H54 (cell line): ENCODE measurements around the gene MTIF3.
"Not testable (repeated sequence)": the region's sequence is repeated elsewhere in the genome, so short reads cannot be mapped to it uniquely, and the experiment has no call there.

ENCODE experiments used
- DNase-seq: peaks from one replicate; pipeline ENCODE4 v3.0.0; 2011; ENCODE audit warnings: low spot score, mixed read lengths; ENCODE audit not compliant: insufficient read length
- FAIRE-seq: peaks from 3 replicates; lab custom pipeline; 2011; peaks lifted over from hg19 to GRCh38; lab: Jason Lieb, UNC
- POLR2A ChIP-seq: IDR thresholded peaks from 2 replicates; pipeline ENCODE4 v1.6.1; 2011; ENCODE audit warnings: low read depth, mild to moderate bottlenecking, low read length

Gene MTIF3

DNA sequence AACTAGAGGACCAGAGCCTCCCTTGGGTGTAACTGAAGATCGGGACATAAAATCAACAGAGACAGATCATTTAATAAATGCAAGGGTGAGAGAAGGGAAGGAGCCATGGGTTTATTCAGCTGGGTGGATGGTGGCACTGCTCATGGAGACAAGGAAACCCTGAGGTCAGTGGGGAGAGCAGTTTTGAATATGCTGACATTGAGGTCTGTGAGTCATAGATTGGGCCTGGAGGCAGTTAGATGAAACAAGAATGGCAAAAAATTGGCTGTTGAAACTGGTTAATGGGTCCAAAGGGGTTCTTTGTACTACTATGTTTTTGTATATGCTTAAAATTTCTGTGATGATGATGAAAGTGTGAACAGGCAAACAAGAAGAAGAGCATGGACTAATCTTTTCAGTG is 31.0 kb downstream of the MTIF3 start:
- DNase-seq (no peak), FAIRE-seq (no peak)
- TF ChIP-seq POLR2A, result no peak

DNA sequence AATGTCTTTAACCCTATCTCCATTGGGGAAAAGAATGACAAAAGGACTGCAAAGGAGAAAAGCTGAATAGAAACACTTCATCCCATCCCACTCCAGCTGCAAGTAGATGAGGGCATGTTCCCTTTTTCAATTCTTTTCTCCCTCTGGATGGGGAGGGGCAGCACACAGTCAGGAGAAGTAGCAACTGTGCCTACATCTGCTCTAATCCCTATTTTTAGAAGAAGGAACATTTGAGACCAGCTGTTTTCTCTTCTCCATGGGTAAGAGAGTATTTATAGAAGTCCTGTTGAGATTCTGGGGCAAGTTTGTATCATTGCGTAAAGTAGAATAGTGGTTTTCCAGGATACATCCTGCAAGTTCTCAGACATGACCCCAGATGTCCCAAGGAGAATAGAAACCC is 35.2 kb downstream of the MTIF3 start:
- DNase-seq, result no peak
- no peak for TF ChIP-seq POLR2A

DNA sequence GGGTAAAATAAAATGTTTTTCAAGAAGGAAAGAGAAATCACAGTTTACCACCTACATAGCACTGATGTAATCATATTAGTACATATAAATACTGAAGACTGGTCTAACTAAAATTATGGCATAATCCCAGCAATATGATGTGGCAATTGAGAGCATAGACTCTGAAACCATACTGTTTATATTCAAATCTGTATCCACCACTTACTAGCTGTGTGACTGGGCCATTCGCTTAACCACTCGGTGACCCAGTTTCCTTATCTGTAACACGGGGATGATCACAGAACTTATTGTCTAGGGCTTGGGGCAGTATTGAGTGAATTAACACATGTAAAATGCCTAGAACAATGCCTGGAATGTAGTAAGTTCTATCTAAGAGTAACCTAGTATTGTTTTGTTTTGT is 39.0 kb downstream of the MTIF3 start:
- DNase-seq, result no peak
- no peak for TF ChIP-seq POLR2A
- no peak for FAIRE-seq

More for the DNA sequence above, 35.2 kb downstream of the MTIF3 start:
- FAIRE-seq, result no peak

DNA sequence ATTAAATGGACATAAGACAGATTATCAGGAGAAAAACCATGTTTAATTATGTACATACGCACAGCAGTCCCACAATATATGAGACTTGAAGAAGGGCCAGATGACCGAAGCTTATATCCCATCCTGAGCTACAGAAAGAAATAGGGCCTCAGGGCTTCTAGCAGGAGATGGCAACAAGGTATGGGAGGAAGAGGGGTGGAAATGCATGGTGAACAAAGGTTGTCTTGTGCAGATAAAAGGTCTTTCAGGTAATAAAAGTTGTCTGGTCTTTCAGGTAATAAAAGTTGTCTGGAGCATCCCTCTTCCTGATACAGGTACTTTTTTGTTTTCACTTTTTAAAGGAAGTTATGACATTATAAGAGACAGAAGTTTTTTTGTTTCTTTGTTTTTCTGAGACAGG is 41.4 kb downstream of the MTIF3 start:
- FAIRE-seq (no peak), DNase-seq (no peak)
- TF ChIP-seq POLR2A, result no peak

DNA sequence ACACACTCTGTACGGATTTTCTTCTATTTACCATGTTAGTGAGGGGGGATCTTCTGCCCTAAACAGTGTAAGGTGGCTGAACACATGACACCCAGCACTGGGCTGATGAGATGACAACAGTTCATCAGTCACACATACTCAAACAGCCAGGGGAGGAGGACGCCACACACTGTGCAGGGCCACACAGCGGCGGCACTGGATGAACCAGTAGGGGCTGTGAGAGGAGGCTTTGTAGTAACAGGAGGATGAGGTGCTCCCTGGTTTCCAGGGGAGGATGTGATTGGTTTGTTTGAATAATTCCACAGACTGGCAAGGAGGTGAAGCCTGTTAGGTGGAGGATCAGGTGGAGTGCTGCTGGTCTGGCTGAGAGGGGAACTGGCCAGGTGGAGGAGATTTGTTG is 42.3 kb downstream of the MTIF3 start:
- FAIRE-seq (no peak), DNase-seq (no peak)
- TF ChIP-seq POLR2A, result no peak

DNA sequence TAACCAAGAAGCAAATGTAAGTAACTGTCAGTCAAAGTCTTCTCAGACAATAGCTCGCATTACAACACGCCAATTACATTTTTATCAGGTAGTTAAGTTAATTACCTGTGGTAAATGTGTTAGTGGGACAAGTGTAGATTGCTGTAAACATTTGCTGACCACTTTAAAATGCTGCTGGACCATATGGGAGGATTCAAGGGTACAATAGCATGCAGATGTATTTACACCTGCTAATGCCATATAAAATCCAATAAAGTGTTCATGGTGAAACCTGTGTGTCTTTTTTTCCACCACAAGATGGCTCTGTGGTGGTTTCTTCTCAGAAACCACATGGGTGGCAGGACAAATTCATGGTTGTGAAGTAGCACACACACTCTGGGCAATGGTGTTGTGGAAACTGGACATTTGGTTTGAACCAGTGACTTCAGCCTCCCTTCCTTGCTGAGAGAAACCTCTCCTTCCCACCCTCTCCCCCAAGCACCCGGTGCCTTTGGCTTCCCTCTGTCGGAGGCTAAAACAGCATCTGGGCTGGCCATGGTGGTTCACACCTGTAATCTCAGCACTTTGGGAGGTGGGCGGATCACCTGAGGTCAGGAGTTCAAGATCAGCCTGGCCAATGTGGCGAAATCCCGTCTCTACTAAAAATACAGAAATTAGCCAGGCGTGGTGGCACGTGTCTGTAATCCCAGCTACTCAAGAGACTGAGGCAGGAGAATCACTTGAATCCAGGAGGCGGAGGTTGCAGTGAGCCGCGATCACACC is 44.0 kb downstream of the MTIF3 start:
- TF ChIP-seq POLR2A, result no peak
- peak; percentile 26 for DNase-seq
- no peak for FAIRE-seq

DNA sequence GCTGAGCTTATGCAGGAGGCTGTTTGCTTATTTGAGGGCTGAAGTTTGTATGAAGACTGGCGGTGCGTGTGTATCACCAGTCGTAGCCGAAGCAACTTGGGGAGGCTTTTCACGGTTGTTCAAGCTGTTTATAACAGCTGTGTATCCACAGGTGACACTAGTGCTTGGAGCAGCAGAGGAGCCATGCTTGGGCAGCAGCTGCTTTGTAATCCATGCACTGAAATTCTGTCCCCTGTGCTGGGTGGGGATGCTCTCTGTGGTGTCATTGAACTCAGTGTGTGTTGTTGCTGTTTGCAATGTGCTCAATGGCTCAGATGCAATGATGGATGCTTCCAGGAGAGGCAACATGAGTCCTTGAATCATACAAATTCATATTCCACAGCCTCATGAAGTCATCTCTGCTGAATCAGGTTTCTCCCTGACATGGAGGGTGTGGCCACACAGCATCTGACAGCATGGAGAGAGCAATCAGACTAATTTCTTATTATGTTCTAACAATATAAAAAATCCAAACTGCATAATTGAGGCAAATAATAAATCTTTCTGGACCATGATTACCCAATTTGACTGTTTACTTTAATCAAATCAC is 44.7 kb downstream of the MTIF3 start:
- DNase-seq (no peak), FAIRE-seq (no peak)
- TF ChIP-seq POLR2A, result no peak

DNA sequence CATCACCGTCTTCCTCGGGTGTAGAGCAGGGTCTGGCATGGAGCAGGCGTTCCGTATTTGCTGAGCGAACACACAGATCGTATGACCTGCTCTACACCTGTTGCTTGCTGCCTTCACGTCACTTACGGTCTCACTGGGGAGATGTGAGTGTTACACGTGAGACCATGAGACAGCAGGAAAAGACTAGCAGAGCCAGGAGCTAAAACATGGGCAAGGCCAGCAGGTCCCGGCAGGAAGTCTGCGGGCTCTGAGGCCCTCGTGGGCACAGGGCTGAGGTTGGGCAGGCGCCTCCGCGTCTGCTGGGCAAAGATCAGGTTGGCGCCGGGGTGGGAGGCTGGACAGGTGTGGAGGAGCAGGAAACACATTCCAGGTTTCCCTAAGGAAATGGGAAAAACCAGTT is 45.7 kb downstream of the MTIF3 start:
- TF ChIP-seq POLR2A, result no peak
- FAIRE-seq (no peak), DNase-seq (no peak)

DNA sequence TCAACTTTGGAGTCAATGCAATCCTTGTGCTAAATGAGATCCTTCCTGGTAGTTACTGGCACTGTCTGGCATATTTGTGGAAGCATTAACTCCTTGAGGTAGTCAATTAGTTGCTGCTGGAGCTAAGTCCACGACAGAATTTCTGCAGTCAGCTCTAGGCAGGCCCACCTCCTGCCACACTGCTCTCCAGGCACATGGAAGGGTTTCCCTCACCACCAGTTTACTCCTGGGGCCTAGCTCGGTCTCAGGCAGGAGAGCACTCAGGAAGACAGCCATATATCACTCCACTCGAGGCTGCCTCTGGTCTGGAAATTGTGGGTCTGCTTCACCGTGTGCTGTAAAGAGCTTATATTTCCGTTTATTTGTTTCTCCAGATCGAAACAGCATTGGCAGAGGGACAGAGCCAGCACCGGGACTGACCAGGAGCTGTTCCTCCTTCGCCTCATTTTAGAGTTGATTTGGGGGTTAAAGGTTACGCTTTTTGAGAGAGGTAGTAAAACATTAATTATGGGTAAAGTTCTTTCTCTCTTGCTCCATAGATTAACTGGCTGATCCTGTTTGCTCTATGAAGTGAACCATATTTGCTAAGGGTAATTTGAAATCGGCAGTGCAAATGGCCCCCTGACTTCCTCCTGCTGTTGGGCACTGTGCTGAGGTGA is 46.5 kb downstream of the MTIF3 start:
- FAIRE-seq, result no peak
- DNase-seq, result no peak
- no peak for TF ChIP-seq POLR2A

DNA sequence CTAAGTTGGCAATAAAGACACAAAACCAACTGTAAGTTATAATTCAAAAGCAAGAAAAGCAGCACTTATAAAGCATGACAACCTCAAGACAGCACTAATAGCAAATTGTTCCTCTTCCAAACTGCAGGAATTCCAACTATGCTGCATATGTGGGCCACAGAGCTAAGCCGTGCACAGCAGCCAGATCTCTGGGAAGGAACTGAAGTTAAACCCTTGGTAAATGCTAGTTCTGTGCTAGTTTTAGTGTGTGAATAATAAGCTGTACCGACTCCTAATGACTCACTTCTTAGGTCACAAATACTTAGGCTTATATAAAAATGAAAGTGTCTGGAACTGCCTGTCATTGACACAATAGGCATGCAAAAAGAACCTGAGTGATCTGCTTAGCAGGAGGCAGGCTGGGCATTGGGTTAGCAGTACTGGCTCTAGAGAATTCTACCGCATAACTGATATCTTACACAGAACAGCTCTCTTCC is 47.1 kb downstream of the MTIF3 start:
- TF ChIP-seq POLR2A, result no peak
- DNase-seq, result peak; percentile 20
- no peak for FAIRE-seq

DNA sequence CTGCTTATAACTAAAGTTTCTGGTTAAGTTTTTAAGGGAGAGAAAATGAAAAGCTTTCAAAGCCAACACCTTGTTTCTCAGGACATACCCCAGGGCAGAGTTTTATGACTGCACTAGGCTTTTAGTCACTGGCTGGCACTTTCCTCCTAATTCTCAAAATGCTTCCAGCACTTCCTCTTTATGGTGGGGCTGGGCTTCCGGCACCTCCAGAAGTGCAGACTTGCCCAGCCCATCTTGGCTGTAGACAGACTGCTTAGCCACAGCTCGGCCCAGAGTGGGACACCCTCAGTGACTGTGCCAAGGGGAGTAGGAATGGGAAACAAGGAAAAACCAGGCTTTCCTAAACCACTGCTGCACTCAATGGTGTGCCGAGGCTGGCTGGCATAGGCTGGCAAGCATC is 49.2 kb downstream of the MTIF3 start:
- no peak for TF ChIP-seq POLR2A
- no peak for DNase-seq
- no peak for FAIRE-seq

DNA sequence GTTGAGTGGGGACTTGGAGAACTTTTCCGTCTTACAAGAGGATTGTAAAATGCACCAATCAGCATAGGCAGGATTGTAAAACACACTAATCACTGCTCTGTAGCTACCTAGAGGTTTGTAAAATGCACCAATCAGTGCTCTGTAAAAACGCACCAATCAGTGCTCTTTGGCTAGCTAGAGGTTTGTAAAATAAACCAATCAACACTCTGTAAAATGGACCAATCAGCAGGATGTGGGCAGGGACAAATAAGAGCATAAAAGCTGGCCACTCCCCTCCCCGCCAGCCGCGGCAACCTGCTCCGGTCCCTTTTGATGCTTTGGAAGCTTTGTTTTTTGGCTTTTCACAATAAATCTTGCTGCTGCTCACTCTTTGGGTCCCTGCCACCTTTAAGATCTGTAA is 50.0 kb downstream of the MTIF3 start:
- not testable (repeated sequence) for DNase-seq, FAIRE-seq

DNA sequence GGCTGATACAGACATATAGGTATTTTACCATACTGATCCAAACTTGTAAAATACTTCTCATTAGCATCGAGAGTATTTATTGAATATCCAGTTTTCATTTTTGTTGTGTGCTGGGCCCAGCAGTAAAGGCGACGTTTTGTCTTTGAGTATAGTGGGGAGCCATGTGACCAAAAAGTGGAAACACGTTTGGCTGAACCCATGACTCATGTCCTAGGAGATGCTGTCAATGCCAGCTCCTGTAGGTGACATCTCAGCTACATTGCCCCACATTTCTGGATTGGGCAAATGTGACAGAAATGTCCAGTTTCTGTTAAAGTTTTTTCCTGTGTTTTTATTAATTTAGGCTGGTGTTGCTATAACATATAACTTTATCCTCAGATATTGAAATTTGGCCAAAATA is 52.0 kb downstream of the MTIF3 start:
- FAIRE-seq (no peak), DNase-seq (no peak)
- no peak for TF ChIP-seq POLR2A

DNA sequence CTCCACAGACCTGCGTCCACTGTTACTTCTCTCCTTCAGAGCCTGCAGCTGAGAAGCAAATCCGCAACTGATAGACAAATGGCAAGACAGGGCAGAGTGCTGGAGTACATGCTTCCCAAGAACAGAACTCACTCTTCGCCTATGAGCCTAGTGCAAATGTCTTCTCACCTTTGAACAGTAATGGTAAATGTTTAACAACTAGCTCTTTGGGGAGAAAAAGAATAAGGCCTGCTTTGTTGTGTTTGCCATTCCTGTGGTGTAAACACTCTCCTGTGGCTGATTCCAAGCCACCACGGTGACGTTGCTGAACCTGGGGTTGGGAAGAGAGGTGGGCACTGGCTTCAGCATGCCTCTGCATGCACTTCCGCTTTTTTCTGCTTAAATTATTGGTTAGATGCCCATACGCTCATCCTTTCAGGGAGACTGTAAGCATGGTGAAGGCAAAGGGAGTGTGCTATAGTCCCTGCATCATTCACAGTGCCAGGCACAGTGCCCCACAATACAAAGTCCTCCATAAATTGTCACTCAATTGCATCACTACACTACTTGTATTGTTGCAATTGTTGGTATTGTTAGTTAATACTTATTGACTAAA is 54.0 kb downstream of the MTIF3 start:
- TF ChIP-seq POLR2A, result no peak
- DNase-seq (no peak), FAIRE-seq (no peak)
